Panc1 (cell line): ENCODE data around the gene LRMDA. TPM values are rescaled to one million over a fixed set of nuclear protein-coding genes. Genes with fewer than 3 reads are reported as not detected.

Experiments used
- ATAC-seq: fragments of 200-7000 bp; cut with Tn5 transposase; 2 replicates; pipeline ENCODE4 v1.9.1; 2020; ENCODE audit warnings: mild to moderate bottlenecking, moderate library complexity
- BruUV-seq: library from RNA; stranded (reverse); fragments of 400-500 nt; replicated peaks from 2 replicates; lab custom pipeline; 2021; lab: Mats Ljungman, UMichigan
- CTCF ChIA-PET: fragments of 300-600 bp; sonication (Branson Sonifier 250); formaldehyde crosslinking; loops from one replicate; lab custom pipeline; 2022; ENCODE audit warnings: antibody characterized with exemption; lab: Charles Lee
- POLR2A ChIA-PET: fragments of 300-600 bp; sonication (Branson Sonifier 250); formaldehyde crosslinking; loops from one replicate; lab custom pipeline; 2022; ENCODE audit warnings: antibody characterized with exemption; lab: Charles Lee
- DNase-seq: peaks from one replicate; pipeline ENCODE4 v3.0.0-alpha.2; 2010; ENCODE audit warnings: low read depth, low spot score
- H3K27ac ChIP-seq: 2 replicates; pipeline ENCODE4 v1.5.1; 2011; ENCODE audit warnings: mild to moderate bottlenecking, low read length, inconsistent platforms
- H3K27me3 ChIP-seq: fragments of 200-500 bp; sonication (Bioruptor generic); 2 replicates; pipeline ENCODE4 v1.6.0; 2014; ENCODE audit warnings: low read length, inconsistent platforms; ENCODE audit not compliant: control insufficient read depth, insufficient read depth
- H3K36me3 ChIP-seq: fragments of 200-500 bp; sonication (Bioruptor generic); 2 replicates; pipeline ENCODE4 v1.5.1; 2014; ENCODE audit warnings: inconsistent platforms, mild to moderate bottlenecking, low read length, moderate library complexity; ENCODE audit not compliant: control insufficient read depth, insufficient read depth
- H3K4me1 ChIP-seq: 2 replicates; pipeline ENCODE4 v1.5.1; 2011; ENCODE audit warnings: inconsistent platforms, mild to moderate bottlenecking, low read length, moderate library complexity; ENCODE audit not compliant: control insufficient read depth, insufficient read depth
- H3K4me3 ChIP-seq, 2 experiments: 2 replicates each; pipeline ENCODE4 v1.5.1; 2011 to 2012; ENCODE audit warnings: low read depth in 2 of 2, low read length in 2 of 2, mild to moderate bottlenecking in 2 of 2, inconsistent platforms in 1 of 2, moderate library complexity in 1 of 2
- H3K9me3 ChIP-seq: fragments of 200-500 bp; sonication (Bioruptor generic); 2 replicates; pipeline ENCODE4 v1.5.1; 2014; ENCODE audit warnings: low read depth, mild to moderate bottlenecking, inconsistent platforms, low read length, moderate library complexity; ENCODE audit not compliant: control insufficient read depth, insufficient read depth
- POLR2AphosphoS5 ChIP-seq: IDR thresholded peaks from 2 replicates; pipeline ENCODE4 v1.6.1; 2012; ENCODE audit warnings: mild to moderate bottlenecking, low read depth, low read length, moderate library complexity
- SIN3A ChIP-seq: IDR thresholded peaks from 2 replicates; pipeline ENCODE4 v1.6.1; 2012; ENCODE audit warnings: low read depth, mild to moderate bottlenecking, low read length, moderate library complexity, borderline replicate concordance; ENCODE audit not compliant: insufficient read depth
- TCF7L2 ChIP-seq: IDR thresholded peaks from 2 replicates; pipeline ENCODE4 v1.6.1; 2011; ENCODE audit warnings: mild to moderate bottlenecking, low read depth, low read length, inconsistent platforms
- in situ Hi-C: cut with HindIII; loops from 2 replicates; pipeline ENCODE4 v1.10.0; 2016; ENCODE audit warnings: low sequenced_read_pairs, low pct_unique_long_range_greater_than_20kb
- intact Hi-C: fragments of 100-400 bp; cut with micrococcal nuclease; formaldehyde crosslinking; loops from one replicate; pipeline ENCODE4 v1.10.0; 2022; ENCODE audit not compliant: unreplicated experiment
- total RNA-seq: library from RNA; stranded (reverse); gene quantifications from one replicate; pipeline ENCODE4 v1.2.1, GENCODE V29; 2021; ENCODE audit not compliant: unreplicated experiment
- TF ChIP-seq, protein P1 (sequence below), 2 experiments: IDR thresholded peaks; 2 replicates each; pipeline ENCODE4 v1.6.1; 2011 to 2012; ENCODE audit warnings: low read depth in 2 of 2, control low read depth in 1 of 2, low read length in 1 of 2, mild to moderate bottlenecking in 1 of 2, moderate library complexity in 1 of 2; ENCODE audit not compliant: insufficient read depth in 1 of 2
- TF ChIP-seq, protein P2 (sequence below): fragments of 450-650 bp; IDR thresholded peaks from 2 replicates; pipeline ENCODE4 v1.5.1; 2017; ENCODE audit warnings: mild to moderate bottlenecking

Gene LRMDA
- total RNA-seq, 1 experiment from 2014 or later, result 1.2 TPM

DNA sequence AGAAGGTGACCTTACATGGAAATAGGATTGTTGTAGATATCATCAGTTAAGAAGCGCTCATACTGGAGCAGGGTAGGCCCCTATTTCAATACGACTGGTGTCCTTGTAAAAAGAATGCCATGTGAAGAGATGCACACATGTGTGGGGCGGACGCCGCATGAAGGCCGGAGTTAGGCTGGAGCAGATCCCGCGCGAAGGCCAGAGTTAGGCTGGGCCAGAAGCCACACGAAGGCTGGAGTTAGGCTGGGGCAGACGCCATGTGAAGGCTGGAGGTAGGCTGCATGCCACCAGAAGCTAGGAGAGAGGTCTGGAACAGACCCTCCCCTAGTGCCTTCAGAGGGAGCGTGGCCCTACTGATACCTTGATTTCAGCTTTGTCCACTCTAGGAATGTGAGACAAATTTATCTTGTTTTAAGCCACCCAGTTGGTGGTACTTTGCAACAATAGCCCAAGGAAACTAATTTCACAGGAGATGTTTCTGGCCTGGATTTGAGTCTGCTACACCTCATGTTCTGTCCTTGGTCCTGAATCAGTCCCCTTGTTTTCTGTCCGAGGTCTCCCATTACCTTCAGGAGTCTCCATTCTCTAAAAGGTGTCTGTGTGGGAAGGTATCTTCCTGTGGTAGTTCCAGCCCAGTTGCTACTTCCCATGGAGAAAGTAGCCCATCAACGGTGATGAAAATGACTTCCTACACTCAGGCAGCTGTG, 585.8 kb downstream of the LRMDA start:
- in situ Hi-C loops (no loop called here), intact Hi-C loops (no loop called here)
- no peak for ATAC-seq
- Histone ChIP-seq H3K27ac (no peak overlapping the region), H3K9me3 (no peaks in the 10 kb centered on the region), H3K36me3 (no peaks in the 10 kb centered on the region), H3K4me3 (no peak overlapping the region), H3K27me3 (no peaks in the 10 kb centered on the region), H3K4me1 (no peaks in the 10 kb centered on the region)
- no peak for DNase-seq
- TF ChIP-seq, protein P1, sequence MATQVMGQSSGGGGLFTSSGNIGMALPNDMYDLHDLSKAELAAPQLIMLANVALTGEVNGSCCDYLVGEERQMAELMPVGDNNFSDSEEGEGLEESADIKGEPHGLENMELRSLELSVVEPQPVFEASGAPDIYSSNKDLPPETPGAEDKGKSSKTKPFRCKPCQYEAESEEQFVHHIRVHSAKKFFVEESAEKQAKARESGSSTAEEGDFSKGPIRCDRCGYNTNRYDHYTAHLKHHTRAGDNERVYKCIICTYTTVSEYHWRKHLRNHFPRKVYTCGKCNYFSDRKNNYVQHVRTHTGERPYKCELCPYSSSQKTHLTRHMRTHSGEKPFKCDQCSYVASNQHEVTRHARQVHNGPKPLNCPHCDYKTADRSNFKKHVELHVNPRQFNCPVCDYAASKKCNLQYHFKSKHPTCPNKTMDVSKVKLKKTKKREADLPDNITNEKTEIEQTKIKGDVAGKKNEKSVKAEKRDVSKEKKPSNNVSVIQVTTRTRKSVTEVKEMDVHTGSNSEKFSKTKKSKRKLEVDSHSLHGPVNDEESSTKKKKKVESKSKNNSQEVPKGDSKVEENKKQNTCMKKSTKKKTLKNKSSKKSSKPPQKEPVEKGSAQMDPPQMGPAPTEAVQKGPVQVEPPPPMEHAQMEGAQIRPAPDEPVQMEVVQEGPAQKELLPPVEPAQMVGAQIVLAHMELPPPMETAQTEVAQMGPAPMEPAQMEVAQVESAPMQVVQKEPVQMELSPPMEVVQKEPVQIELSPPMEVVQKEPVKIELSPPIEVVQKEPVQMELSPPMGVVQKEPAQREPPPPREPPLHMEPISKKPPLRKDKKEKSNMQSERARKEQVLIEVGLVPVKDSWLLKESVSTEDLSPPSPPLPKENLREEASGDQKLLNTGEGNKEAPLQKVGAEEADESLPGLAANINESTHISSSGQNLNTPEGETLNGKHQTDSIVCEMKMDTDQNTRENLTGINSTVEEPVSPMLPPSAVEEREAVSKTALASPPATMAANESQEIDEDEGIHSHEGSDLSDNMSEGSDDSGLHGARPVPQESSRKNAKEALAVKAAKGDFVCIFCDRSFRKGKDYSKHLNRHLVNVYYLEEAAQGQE (IDR thresholded peaks at IDR 0.05; ENCODE audit: insufficient read depth in 1 of 2, low read depth in 2 of 2, low read length in 1 of 2), result peak; percentile 25 to 67; a peak in 3 of 4 replicates
- TF ChIP-seq TCF7L2, result no peak
- ChIA-PET POLR2A (no interaction called here), CTCF (no interaction called here)
- BruUV-seq, result no TSS peak

DNA sequence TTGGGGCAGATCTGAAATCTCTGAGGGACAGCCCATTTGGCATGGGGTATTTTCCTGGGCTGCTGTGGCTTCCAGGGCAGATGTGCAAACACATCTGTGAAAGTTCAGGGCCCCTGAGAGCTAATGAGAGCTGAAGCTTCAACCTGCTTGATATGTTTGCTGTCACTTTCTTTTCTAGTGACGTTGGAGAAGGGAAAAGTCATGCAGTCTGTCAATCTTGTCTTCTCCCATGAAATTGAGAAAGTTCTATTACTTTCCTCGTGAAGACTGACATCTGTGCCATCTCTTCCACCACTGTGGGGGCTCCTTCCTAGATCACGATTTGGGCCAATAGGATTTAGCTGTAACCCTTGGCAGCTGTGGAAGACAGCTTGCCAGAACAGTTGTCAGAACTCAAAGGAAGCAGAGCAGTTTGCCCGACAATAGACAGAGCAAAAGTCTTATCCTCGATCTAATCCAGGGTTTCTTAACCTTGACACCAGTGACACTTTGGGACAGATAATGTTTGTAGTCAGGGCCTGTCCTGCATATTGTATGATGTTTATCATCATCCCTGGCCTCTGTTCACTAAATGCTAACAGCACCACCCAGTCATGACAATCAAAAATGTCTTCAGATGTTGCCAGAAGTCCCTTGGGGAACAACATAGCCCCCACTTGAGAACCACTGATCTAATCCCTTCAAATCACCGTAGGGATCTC, 586.5 kb downstream of the LRMDA start:
- H3K4me3 ChIP-seq, result no peak overlapping the region
- intact Hi-C loops (no loop called here), in situ Hi-C loops (no loop called here)
- H3K27ac ChIP-seq, result no peak overlapping the region
- no TSS peak for BruUV-seq
- DNase-seq, result no peak
- no peak for ATAC-seq
- no peaks in the 10 kb centered on the region for H3K9me3 ChIP-seq
- ChIA-PET POLR2A (no interaction called here), CTCF (no interaction called here)
- TF ChIP-seq, protein P1 (IDR thresholded peaks at IDR 0.05; ENCODE audit: insufficient read depth in 1 of 2, low read depth in 2 of 2, low read length in 1 of 2), result no peak
- TF ChIP-seq SIN3A (no peak), TCF7L2 (no peak), POLR2AphosphoS5 (no peak)
- TF ChIP-seq, protein P2, sequence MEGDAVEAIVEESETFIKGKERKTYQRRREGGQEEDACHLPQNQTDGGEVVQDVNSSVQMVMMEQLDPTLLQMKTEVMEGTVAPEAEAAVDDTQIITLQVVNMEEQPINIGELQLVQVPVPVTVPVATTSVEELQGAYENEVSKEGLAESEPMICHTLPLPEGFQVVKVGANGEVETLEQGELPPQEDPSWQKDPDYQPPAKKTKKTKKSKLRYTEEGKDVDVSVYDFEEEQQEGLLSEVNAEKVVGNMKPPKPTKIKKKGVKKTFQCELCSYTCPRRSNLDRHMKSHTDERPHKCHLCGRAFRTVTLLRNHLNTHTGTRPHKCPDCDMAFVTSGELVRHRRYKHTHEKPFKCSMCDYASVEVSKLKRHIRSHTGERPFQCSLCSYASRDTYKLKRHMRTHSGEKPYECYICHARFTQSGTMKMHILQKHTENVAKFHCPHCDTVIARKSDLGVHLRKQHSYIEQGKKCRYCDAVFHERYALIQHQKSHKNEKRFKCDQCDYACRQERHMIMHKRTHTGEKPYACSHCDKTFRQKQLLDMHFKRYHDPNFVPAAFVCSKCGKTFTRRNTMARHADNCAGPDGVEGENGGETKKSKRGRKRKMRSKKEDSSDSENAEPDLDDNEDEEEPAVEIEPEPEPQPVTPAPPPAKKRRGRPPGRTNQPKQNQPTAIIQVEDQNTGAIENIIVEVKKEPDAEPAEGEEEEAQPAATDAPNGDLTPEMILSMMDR, result no peak
- H3K27me3 ChIP-seq, result no peaks in the 10 kb centered on the region
- H3K36me3 ChIP-seq, result no peaks in the 10 kb centered on the region
- no peaks in the 10 kb centered on the region for H3K4me1 ChIP-seq
